WTC11 (cell line): ENCODE data around the gene GEMIN8. TPM values are rescaled to one million over a fixed set of nuclear protein-coding genes. Genes with fewer than 3 reads are reported as not detected.

ENCODE experiments used
- ATAC-seq: fragments of 200-7000 bp; cut with Tn5 transposase; 2 replicates; pipeline ENCODE4 v1.10.0; 2021; ENCODE audit warnings: mild to moderate bottlenecking, moderate library complexity
- CTCF ChIA-PET: fragments of 300-600 bp; sonication (Branson Sonifier 250); formaldehyde crosslinking; loops from one replicate; lab custom pipeline; 2021; ENCODE audit warnings: antibody characterized with exemption; lab: Charles Lee
- POLR2A ChIA-PET: fragments of 350-600 bp; sonication (Branson Sonifier 250); formaldehyde crosslinking; loops from one replicate; lab custom pipeline; 2021; ENCODE audit warnings: antibody characterized with exemption; lab: Charles Lee
- DNase-seq: peaks from one replicate; pipeline ENCODE4 v3.0.0; 2021; ENCODE audit warnings: low spot score
- H3K27ac Mint-ChIP-seq: 2 replicates; pipeline ENCODE4 v1.8.0; 2021; ENCODE audit warnings: mixed read lengths
- H3K27me3 Mint-ChIP-seq: 2 replicates; pipeline ENCODE4 v1.8.0; 2021; ENCODE audit warnings: low read depth, mild to moderate bottlenecking, moderate library complexity, mixed read lengths
- H3K36me3 Mint-ChIP-seq: 2 replicates; pipeline ENCODE4 v1.8.0; 2021; ENCODE audit warnings: mixed read lengths
- H3K4me1 Mint-ChIP-seq: 2 replicates; pipeline ENCODE4 v1.8.0; 2022; ENCODE audit warnings: mixed read lengths
- H3K4me3 Mint-ChIP-seq: 2 replicates; pipeline ENCODE4 v1.8.0; 2021; ENCODE audit warnings: mild to moderate bottlenecking, moderate library complexity, mixed read lengths
- H3K9me3 Mint-ChIP-seq: 2 replicates; pipeline ENCODE4 v1.8.0; 2021; ENCODE audit warnings: mixed read lengths
- ATF1 ChIP-seq: sonication (generic); formaldehyde crosslinking; IDR thresholded peaks from 2 replicates; pipeline ENCODE4 v1.8.1; 2023; ENCODE audit warnings: mild to moderate bottlenecking, moderate library complexity, missing genetic modification reagents
- ATF2 ChIP-seq: sonication (generic); formaldehyde crosslinking; IDR thresholded peaks from 2 replicates; pipeline ENCODE4 v1.8.1; 2022; ENCODE audit warnings: low read depth, missing genetic modification reagents, borderline replicate concordance
- E2F5 ChIP-seq: sonication (generic); formaldehyde crosslinking; IDR thresholded peaks from 2 replicates; pipeline ENCODE4 v1.8.1; 2022; ENCODE audit warnings: mild to moderate bottlenecking, moderate library complexity, missing genetic modification reagents
- EMX1 ChIP-seq: fragments of 250-450 bp; sonication (Bioruptor Pico); IDR thresholded peaks from 2 replicates; pipeline ENCODE4 v1.8.0; 2021; ENCODE audit warnings: mild to moderate bottlenecking
- ETV6 ChIP-seq: sonication (generic); formaldehyde crosslinking; IDR thresholded peaks from 2 replicates; pipeline ENCODE4 v1.8.1; 2022; ENCODE audit warnings: mild to moderate bottlenecking, missing genetic modification reagents
- FOXP4 ChIP-seq: sonication (generic); formaldehyde crosslinking; IDR thresholded peaks from 2 replicates; pipeline ENCODE4 v1.8.0; 2022; ENCODE audit warnings: mild to moderate bottlenecking, missing genetic modification reagents
- GTF2I ChIP-seq: fragments of 250-450 bp; sonication (Bioruptor Pico); conservative IDR thresholded peaks from 2 replicates; pipeline ENCODE4 v1.4.0; 2021; ENCODE audit warnings: mild to moderate bottlenecking
- MAX ChIP-seq: sonication (generic); formaldehyde crosslinking; IDR thresholded peaks from 2 replicates; pipeline ENCODE4 v1.8.0; 2022; ENCODE audit warnings: mild to moderate bottlenecking, missing genetic modification reagents
- MXD4 ChIP-seq: fragments of 250-450 bp; sonication (Bioruptor Pico); IDR thresholded peaks from 2 replicates; pipeline ENCODE4 v1.8.0; 2021; ENCODE audit warnings: mild to moderate bottlenecking, moderate library complexity, borderline replicate concordance
- OVOL2 ChIP-seq: fragments of 250-450 bp; sonication (Bioruptor Pico); IDR thresholded peaks from 2 replicates; pipeline ENCODE4 v1.9.0; 2021; ENCODE audit warnings: mild to moderate bottlenecking, borderline replicate concordance
- TEAD1 ChIP-seq: sonication (generic); formaldehyde crosslinking; IDR thresholded peaks from 2 replicates; pipeline ENCODE4 v1.8.0; 2022; ENCODE audit warnings: mild to moderate bottlenecking, missing genetic modification reagents
- USF2 ChIP-seq: sonication (generic); formaldehyde crosslinking; IDR thresholded peaks from 2 replicates; pipeline ENCODE4 v1.8.1; 2023; ENCODE audit warnings: mild to moderate bottlenecking, missing genetic modification reagents, moderate library complexity
- ZBTB43 ChIP-seq: sonication (generic); formaldehyde crosslinking; IDR thresholded peaks from 2 replicates; pipeline ENCODE4 v1.8.1; 2023; ENCODE audit warnings: mild to moderate bottlenecking, missing genetic modification reagents
- ZNF317 ChIP-seq: sonication (generic); formaldehyde crosslinking; IDR thresholded peaks from 2 replicates; pipeline ENCODE4 v1.8.1; 2023; ENCODE audit warnings: low read depth, mild to moderate bottlenecking, moderate library complexity, missing genetic modification reagents, borderline replicate concordance
- ZNF396 ChIP-seq: fragments of 250-450 bp; sonication (Bioruptor Pico); IDR thresholded peaks from 2 replicates; pipeline ENCODE4 v1.8.0; 2021; ENCODE audit warnings: mild to moderate bottlenecking, moderate library complexity, borderline replicate concordance
- total RNA-seq: library from RNA; stranded (reverse); gene quantifications from 3 replicates; pipeline ENCODE4 v1.2.3, GENCODE V29; 2021

Gene GEMIN8
- total RNA-seq, 1 experiment from 2014 or later, result 21.1 TPM

GRCh38 chrX:14051416-14051815, 21.7 kb upstream of the GEMIN8 start (continued):
- no peak for TF ChIP-seq FOXP4 (CRISPR knock-in tag)
- TF ChIP-seq EMX1, result no peak
- no peak for TF ChIP-seq ZNF396 (CRISPR knock-in tag)
- TF ChIP-seq ATF1 (CRISPR knock-in tag), result no peak
- no peak for TF ChIP-seq OVOL2 (CRISPR knock-in tag)

GRCh38 chrX:14050709-14051108, 21.0 kb upstream of the GEMIN8 start:
- no peak for TF ChIP-seq USF2 (CRISPR knock-in tag)
- no peak for TF ChIP-seq ZNF317 (CRISPR knock-in tag)
- TF ChIP-seq GTF2I, result no peak
- no peak for TF ChIP-seq ZBTB43 (CRISPR knock-in tag)
- no peak for TF ChIP-seq TEAD1 (CRISPR knock-in tag)
- no peak for TF ChIP-seq E2F5 (CRISPR knock-in tag)
- no peak for TF ChIP-seq MAX (CRISPR knock-in tag)
- TF ChIP-seq MXD4 (CRISPR knock-in tag), result no peak
- POLR2A ChIA-PET, result no interaction called here
- Mint-ChIP-seq H3K4me1 (no peaks in the 10 kb centered on the region), H3K27me3 (no peaks in the 10 kb centered on the region), H3K36me3 (no peaks in the 10 kb centered on the region), H3K4me3 (no peak overlapping the region), H3K27ac (no peak overlapping the region), H3K9me3 (no peaks in the 10 kb centered on the region)
- CTCF ChIA-PET, result no interaction called here
- ATAC-seq (no peak), DNase-seq (no peak)

- Mint-ChIP-seq H3K27ac (no peak overlapping the region), H3K27me3 (no peaks in the 10 kb centered on the region), H3K36me3 (no peaks in the 10 kb centered on the region), H3K4me1 (peaks cover 4% of the 10 kb centered on the region; the same call in 1 of the 2 replicates), H3K9me3 (no peaks in the 10 kb centered on the region), H3K4me3 (no peak overlapping the region)
- DNase-seq, result no peak
- CTCF ChIA-PET, result interaction anchor here (1.6 kb wide), 1 partner anchor 486 kb away, joined by 4 read pairs; the partner anchor contains the start of gene GLRA2
- ATAC-seq, result no peak
- POLR2A ChIA-PET, result no interaction called here
- no peak for TF ChIP-seq ETV6 (CRISPR knock-in tag)
- TF ChIP-seq ATF2 (CRISPR knock-in tag), result no peak
Measured at GRCh38 chrX:14043209-14043608, 13.5 kb upstream of the GEMIN8 start.
